Hepatocyte (in vitro differentiated cells): ENCODE data around the gene USP36. TPM values are rescaled to one million over a fixed set of nuclear protein-coding genes. Genes with fewer than 3 reads are reported as not detected.

Experiments used
- DNase-seq: peaks from one replicate; pipeline ENCODE4 v3.0.0-alpha.2; 2016; ENCODE audit warnings: low spot score
- H2AFZ ChIP-seq: fragments of 200-600 bp; sonication (generic); 2 replicates; pipeline ENCODE4 v1.6.0; 2016; ENCODE audit warnings: antibody characterized with exemption, mild to moderate bottlenecking
- H3K27ac ChIP-seq: fragments of 200-600 bp; sonication (generic); 2 replicates; pipeline ENCODE4 v1.5.1; 2016; ENCODE audit warnings: mild to moderate bottlenecking
- H3K27me3 ChIP-seq: fragments of 200-600 bp; sonication (generic); 2 replicates; pipeline ENCODE4 v1.6.1; 2016
- H3K36me3 ChIP-seq: fragments of 200-600 bp; sonication (generic); replicated peaks from 2 replicates; pipeline ENCODE4 v1.5.1; 2016; ENCODE audit warnings: low read depth; ENCODE audit not compliant: insufficient read depth
- H3K4me1 ChIP-seq: fragments of 200-600 bp; sonication (generic); 2 replicates; pipeline ENCODE4 v1.5.1; 2016; ENCODE audit warnings: mild to moderate bottlenecking, moderate library complexity; ENCODE audit not compliant: insufficient read depth
- H3K4me2 ChIP-seq: fragments of 200-600 bp; sonication (generic); 2 replicates; pipeline ENCODE4 v1.6.0; 2016
- H3K4me3 ChIP-seq: fragments of 200-600 bp; sonication (generic); 2 replicates; pipeline ENCODE4 v1.5.1; 2016; ENCODE audit warnings: mild to moderate bottlenecking
- H3K79me2 ChIP-seq: fragments of 200-600 bp; sonication (generic); 2 replicates; pipeline ENCODE4 v1.6.0; 2017; ENCODE audit warnings: mild to moderate bottlenecking
- H3K9me2 ChIP-seq: fragments of 200-600 bp; sonication (generic); replicated peaks from 2 replicates; pipeline ENCODE4 v1.6.0; 2017; ENCODE audit warnings: mild to moderate bottlenecking; ENCODE audit not compliant: insufficient read depth
- H3K9me3 ChIP-seq: fragments of 200-600 bp; sonication (generic); 2 replicates; pipeline ENCODE4 v1.5.1; 2016; ENCODE audit warnings: low read depth, mild to moderate bottlenecking
- H4K20me1 ChIP-seq: fragments of 200-600 bp; sonication (generic); 2 replicates; pipeline ENCODE4 v1.6.0; 2016; ENCODE audit warnings: mild to moderate bottlenecking; ENCODE audit not compliant: insufficient read depth, poor library complexity, severe bottlenecking
- EZH2 ChIP-seq: fragments of 200-600 bp; sonication (generic); IDR thresholded peaks from 2 replicates; pipeline ENCODE4 v1.6.1; 2016; ENCODE audit warnings: antibody characterized with exemption, mild to moderate bottlenecking, borderline replicate concordance
- EZH2phosphoT487 ChIP-seq: fragments of 200-600 bp; sonication (generic); IDR thresholded peaks from one replicate; pipeline ENCODE4 v1.6.1; 2018; ENCODE audit warnings: antibody characterized with exemption, mild to moderate bottlenecking, low read depth, moderate library complexity; ENCODE audit not compliant: unreplicated experiment, severe bottlenecking
- WGBS: methylation state at CpG from one replicate; pipeline ENCODE4 v1.1.6; 2016; ENCODE audit warnings: low lambda C conversion rate; ENCODE audit errors: missing lambda C conversion rate; 5-methylcytosine and 5-hydroxymethylcytosine counted together
- polyA plus RNA-seq: library from polyadenylated mRNA; unstranded; fragments of >200 nt; fragmentation: Nextera tagmentation; extraction: Ambion mirVana; gene quantifications from 2 replicates; pipeline ENCODE4 v1.2.1, GENCODE V29; 2016
- total RNA-seq: library from RNA; depleted of rRNA; stranded (reverse); fragments of >200 nt; gene quantifications from 2 replicates; pipeline ENCODE4 v1.2.3, GENCODE V29; 2014
- TF ChIP-seq, protein P1 (sequence below): fragments of 200-600 bp; sonication (generic); IDR thresholded peaks from 2 replicates; pipeline ENCODE4 v1.5.1; 2016; ENCODE audit warnings: antibody characterized with exemption, mild to moderate bottlenecking; ENCODE audit not compliant: poor library complexity

The USP36 gene
- total and polyA plus RNA-seq, 2 experiments from 2014 or later: 17.7 to 26.2 TPM

GRCh38 chr17:78834571-78834970, 6.0 kb downstream of the USP36 start:
- Histone ChIP-seq H3K36me3 (peaks cover 8% of the 10 kb centered on the region), H3K27me3 (no peaks in the 10 kb centered on the region), H3K4me3 (no peak overlapping the region), H3K9me3 (no peaks in the 10 kb centered on the region), H2AFZ (no peak overlapping the region), H3K9me2 (no peaks in the 10 kb centered on the region), H3K79me2 (peaks cover 73% of the 10 kb centered on the region), H3K27ac (no peak overlapping the region), H3K4me2 (no peak overlapping the region), H4K20me1 (peaks cover 12% of the 10 kb centered on the region), H3K4me1 (peaks cover 6% of the 10 kb centered on the region)
- TF ChIP-seq EZH2 (no peak), EZH2phosphoT487 (no peak)
- TF ChIP-seq, protein P1, sequence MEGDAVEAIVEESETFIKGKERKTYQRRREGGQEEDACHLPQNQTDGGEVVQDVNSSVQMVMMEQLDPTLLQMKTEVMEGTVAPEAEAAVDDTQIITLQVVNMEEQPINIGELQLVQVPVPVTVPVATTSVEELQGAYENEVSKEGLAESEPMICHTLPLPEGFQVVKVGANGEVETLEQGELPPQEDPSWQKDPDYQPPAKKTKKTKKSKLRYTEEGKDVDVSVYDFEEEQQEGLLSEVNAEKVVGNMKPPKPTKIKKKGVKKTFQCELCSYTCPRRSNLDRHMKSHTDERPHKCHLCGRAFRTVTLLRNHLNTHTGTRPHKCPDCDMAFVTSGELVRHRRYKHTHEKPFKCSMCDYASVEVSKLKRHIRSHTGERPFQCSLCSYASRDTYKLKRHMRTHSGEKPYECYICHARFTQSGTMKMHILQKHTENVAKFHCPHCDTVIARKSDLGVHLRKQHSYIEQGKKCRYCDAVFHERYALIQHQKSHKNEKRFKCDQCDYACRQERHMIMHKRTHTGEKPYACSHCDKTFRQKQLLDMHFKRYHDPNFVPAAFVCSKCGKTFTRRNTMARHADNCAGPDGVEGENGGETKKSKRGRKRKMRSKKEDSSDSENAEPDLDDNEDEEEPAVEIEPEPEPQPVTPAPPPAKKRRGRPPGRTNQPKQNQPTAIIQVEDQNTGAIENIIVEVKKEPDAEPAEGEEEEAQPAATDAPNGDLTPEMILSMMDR: no peak
- 95% methylated on average over 8 of the region's 8 CpGs for WGBS
- DNase-seq: no peak

DNA sequence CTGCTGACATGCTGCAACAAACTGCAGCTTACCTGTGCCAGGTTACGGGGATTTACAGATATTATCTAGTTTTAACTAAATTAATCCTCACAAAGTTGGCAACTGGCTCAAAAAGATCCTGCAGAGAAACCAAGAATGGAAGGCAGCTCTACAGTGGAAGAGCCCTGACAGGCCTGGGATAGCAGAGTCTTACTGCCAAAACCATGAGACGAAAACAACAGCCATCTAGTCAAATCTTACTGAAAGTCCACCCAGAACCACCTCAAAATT, 8.1 kb downstream of the USP36 start:
- Histone ChIP-seq H3K27me3 (no peaks in the 10 kb centered on the region), H3K27ac (no peak overlapping the region), H3K4me2 (no peak overlapping the region), H2AFZ (no peak overlapping the region), H3K9me3 (no peaks in the 10 kb centered on the region), H3K79me2 (peaks cover 61% of the 10 kb centered on the region), H3K36me3 (peaks cover 8% of the 10 kb centered on the region), H3K9me2 (no peaks in the 10 kb centered on the region), H3K4me1 (no peaks in the 10 kb centered on the region), H3K4me3 (no peak overlapping the region), H4K20me1 (no peaks in the 10 kb centered on the region)
- 97% methylated on average over 2 of the region's 2 CpGs for WGBS
- no peak for TF ChIP-seq EZH2phosphoT487
- TF ChIP-seq EZH2: no peak
- TF ChIP-seq, protein P1: no peak
- no peak for DNase-seq

DNA sequence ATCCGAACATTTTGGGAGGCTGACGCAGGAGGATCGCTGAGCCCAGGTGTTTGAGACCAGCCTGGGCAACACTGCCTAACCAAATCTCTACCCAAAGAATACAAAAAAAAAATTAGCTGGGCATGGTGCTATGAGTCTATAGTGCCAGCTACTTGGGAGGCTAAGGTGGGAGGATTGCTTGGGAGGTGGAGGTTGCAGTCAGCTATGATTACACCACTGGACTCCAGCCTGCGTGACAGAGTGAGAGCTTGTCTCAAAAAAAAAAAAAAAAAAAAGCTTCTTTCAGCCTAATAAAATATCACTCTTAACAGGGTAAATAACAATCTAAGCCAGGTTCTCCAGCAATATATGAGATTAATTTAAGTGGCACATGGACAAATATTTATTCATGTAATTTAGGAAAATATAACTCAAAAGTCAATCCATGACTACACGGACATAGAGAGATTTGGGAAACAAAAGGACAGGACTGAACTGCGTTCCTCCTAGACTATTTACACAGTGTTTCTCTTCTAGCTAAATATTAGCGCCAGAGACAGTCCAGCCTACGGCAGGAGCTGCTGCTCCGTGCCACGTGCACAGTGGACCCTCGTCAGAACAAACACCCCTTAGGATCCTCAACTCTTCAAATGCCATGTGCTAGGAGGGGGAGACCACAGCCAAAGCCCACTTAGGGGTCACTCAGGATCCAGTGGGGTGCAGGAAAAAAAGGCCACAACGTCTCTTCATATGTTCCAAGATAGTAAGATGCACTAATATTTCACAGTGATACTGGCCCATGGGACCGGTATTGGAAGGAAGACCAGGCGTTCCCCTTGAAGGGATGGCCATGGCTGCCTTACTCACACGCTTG, 8.7 kb downstream of the USP36 start:
- peaks cover 55% of the 10 kb centered on the region for H3K79me2 ChIP-seq
- peaks cover 8% of the 10 kb centered on the region for H3K36me3 ChIP-seq
- H4K20me1 ChIP-seq: no peaks in the 10 kb centered on the region

More for the DNA sequence above, 8.7 kb downstream of the USP36 start:
- Histone ChIP-seq H3K9me2 (no peaks in the 10 kb centered on the region), H2AFZ (no peak overlapping the region), H3K4me3 (no peak overlapping the region), H3K27ac (no peak overlapping the region), H3K9me3 (no peaks in the 10 kb centered on the region), H3K27me3 (no peaks in the 10 kb centered on the region), H3K4me2 (no peak overlapping the region), H3K4me1 (no peaks in the 10 kb centered on the region)
- WGBS: 82% methylated on average over 15 of the region's 15 CpGs
- TF ChIP-seq EZH2phosphoT487 (no peak), EZH2 (no peak)
- TF ChIP-seq, protein P1: no peak
- no peak for DNase-seq
